ENCODE measurements around the gene ATG9B. TPM values are rescaled to one million over a fixed set of nuclear protein-coding genes. Genes with fewer than 3 reads are reported as not detected.

The ATG9B gene
- polyA plus RNA-seq, 1 experiment, result 0.06 TPM

- no peak for DNase-seq (ENCODE audit: low read depth, low spot score)
- POLR2A ChIA-PET, result no interaction called here
- Histone ChIP-seq H3K27me3 (ENCODE audit: control insufficient read depth, insufficient read depth, low read length) (peaks cover 13% of the 10 kb centered on the region), H3K9me3 (ENCODE audit: control insufficient read depth, insufficient read depth, low read length) (peaks cover 17% of the 10 kb centered on the region), H3K4me3 (ENCODE audit: low read depth, low read length) (no peak overlapping the region), H3K27ac (ENCODE audit: low read depth, low read length) (no peak overlapping the region)
- TF ChIP-seq CTCF (IDR thresholded peaks at IDR 0.05; ENCODE audit: low read depth, low read length), result no peak
- CTCF ChIA-PET, result interaction anchor here (0.6 to 4.5 kb wide), 21 partner anchors 9 to 691 kb away, joined by 3 to 46 read pairs (median 4); no protein-coding TSS in a partner anchor
Observed at GRCh38 chr7:150989456-150989855, 34.8 kb downstream of the ATG9B start.

GRCh38 chr7:150988230-150989226 lies 35.8 kb downstream of the ATG9B start:
- POLR2A ChIA-PET, result no interaction called here
- TF ChIP-seq CTCF (IDR thresholded peaks at IDR 0.05; ENCODE audit: low read depth, low read length), result peak; percentile 84
- CTCF ChIA-PET, result interaction anchor here (0.6 to 4.5 kb wide), 22 partner anchors 8 to 692 kb away, joined by 3 to 46 read pairs (median 4); no protein-coding TSS in a partner anchor
- H3K9me3 ChIP-seq (ENCODE audit: control insufficient read depth, insufficient read depth, low read length), result peaks cover 17% of the 10 kb centered on the region
- H3K27me3 ChIP-seq (ENCODE audit: control insufficient read depth, insufficient read depth, low read length), result peaks cover 13% of the 10 kb centered on the region
- no peak overlapping the region for H3K27ac ChIP-seq (ENCODE audit: low read depth, low read length)
- H3K4me3 ChIP-seq (ENCODE audit: low read depth, low read length), result no peak overlapping the region
- DNase-seq (ENCODE audit: low read depth, low spot score), result no peak

- Histone ChIP-seq H3K4me3 (ENCODE audit: low read depth, low read length) (no peak overlapping the region), H3K27ac (ENCODE audit: low read depth, low read length) (no peak overlapping the region), H3K9me3 (ENCODE audit: control insufficient read depth, insufficient read depth, low read length) (peaks cover 16% of the 10 kb centered on the region), H3K27me3 (ENCODE audit: control insufficient read depth, insufficient read depth, low read length) (peaks cover 20% of the 10 kb centered on the region)
- CTCF ChIA-PET, result interaction anchor here (0.6 to 4.4 kb wide), 11 partner anchors 11 to 239 kb away, joined by 3 to 78 read pairs (median 13); no protein-coding TSS in a partner anchor
- TF ChIP-seq CTCF (IDR thresholded peaks at IDR 0.05; ENCODE audit: low read depth, low read length), result no peak
- DNase-seq (ENCODE audit: low read depth, low spot score), result no peak
- POLR2A ChIA-PET, result no interaction called here
Observed at GRCh38 chr7:150986556-150986955, 37.7 kb downstream of the ATG9B start.

GRCh38 chr7:150986099-150986512 lies 38.2 kb downstream of the ATG9B start:
- H3K27ac ChIP-seq (ENCODE audit: low read depth, low read length), result no peak overlapping the region
- H3K27me3 ChIP-seq (ENCODE audit: control insufficient read depth, insufficient read depth, low read length), result peaks cover 20% of the 10 kb centered on the region
- no peak for DNase-seq (ENCODE audit: low read depth, low spot score)
- no peak overlapping the region for H3K4me3 ChIP-seq (ENCODE audit: low read depth, low read length)
- peaks cover 12% of the 10 kb centered on the region for H3K9me3 ChIP-seq (ENCODE audit: control insufficient read depth, insufficient read depth, low read length)
- CTCF ChIA-PET, result interaction anchor here (0.6 to 4.4 kb wide), 22 partner anchors 8 to 207 kb away, joined by 3 to 78 read pairs (median 4); no protein-coding TSS in a partner anchor
- POLR2A ChIA-PET, result no interaction called here
- peak; percentile 80 for TF ChIP-seq CTCF (IDR thresholded peaks at IDR 0.05; ENCODE audit: low read depth, low read length)

Measured in AG04450 (cell line).